GM13977 (cell line): ENCODE results near the gene RELN.
"Not testable (repeated sequence)": the region's sequence is repeated elsewhere in the genome, so short reads cannot be mapped to it uniquely, and the experiment has no call there.

Experiments
- DNase-seq: peaks from one replicate; pipeline ENCODE4 v3.0.0; 2012; ENCODE audit warnings: low spot score
- CTCF ChIP-seq: IDR thresholded peaks from 2 replicates; pipeline ENCODE4 v1.5.1; 2012; ENCODE audit warnings: mild to moderate bottlenecking, control low read depth; ENCODE audit not compliant: insufficient read depth; ENCODE audit errors: extremely low read depth, missing control alignments
- in situ Hi-C: fragments of 300-500 bp; cut with MboI; formaldehyde crosslinking; loops from one replicate; pipeline ENCODE4 v1.12.0; 2022; ENCODE audit warnings: low sequenced_read_pairs, low pct_unique_long_range_greater_than_20kb, mixed read lengths, inconsistent platforms; ENCODE audit not compliant: unreplicated experiment

RELN gene

DNA sequence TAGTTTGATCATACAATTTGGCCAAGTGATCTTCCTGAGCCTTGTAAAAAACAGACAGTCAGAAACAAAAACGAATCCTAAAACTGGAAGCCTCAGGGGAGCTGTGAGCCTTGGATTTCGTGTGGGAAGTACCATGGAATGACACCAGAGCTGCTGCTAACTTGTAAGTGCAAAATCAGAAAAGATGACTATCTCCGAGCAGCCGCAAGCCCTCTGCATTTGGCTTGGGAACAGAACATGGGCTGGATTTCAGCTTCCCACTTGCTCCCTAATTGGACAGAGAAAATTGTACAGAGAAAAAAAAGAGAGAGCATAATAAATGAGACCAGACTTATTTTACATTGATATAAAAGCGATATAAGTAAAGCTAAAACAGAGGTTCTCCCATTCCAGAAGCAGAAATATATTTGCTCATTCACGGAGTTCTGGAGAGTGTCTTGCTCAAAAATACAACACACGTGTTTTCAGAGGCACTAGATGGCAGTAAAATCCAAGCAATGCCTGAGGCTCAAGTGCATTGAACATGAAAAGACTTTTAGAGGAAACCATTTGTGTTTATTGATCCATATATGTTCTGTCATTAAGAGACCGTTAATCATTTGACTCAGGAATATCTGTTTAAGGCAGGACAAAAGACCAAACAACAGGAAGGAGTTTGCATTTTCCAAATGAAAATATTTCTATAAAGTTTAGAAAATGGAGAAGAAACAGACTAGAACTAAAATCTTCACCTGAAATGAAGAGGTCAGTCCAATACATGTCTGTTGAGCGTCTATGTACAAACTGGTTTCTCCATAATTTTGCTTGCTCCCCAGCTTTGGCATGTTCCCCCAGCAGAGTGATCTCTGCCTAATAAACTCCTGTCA is 465.2 kb downstream of the RELN start:
- TF ChIP-seq CTCF = peak; percentile 32
- in situ Hi-C loops = no loop called here
- no peak for DNase-seq

- in situ Hi-C loops = no loop called here
- DNase-seq = no peak
- no peak for TF ChIP-seq CTCF
These were observed 467.5 kb downstream of the RELN start for GRCh38 chr7:103521937-103522336.

DNA sequence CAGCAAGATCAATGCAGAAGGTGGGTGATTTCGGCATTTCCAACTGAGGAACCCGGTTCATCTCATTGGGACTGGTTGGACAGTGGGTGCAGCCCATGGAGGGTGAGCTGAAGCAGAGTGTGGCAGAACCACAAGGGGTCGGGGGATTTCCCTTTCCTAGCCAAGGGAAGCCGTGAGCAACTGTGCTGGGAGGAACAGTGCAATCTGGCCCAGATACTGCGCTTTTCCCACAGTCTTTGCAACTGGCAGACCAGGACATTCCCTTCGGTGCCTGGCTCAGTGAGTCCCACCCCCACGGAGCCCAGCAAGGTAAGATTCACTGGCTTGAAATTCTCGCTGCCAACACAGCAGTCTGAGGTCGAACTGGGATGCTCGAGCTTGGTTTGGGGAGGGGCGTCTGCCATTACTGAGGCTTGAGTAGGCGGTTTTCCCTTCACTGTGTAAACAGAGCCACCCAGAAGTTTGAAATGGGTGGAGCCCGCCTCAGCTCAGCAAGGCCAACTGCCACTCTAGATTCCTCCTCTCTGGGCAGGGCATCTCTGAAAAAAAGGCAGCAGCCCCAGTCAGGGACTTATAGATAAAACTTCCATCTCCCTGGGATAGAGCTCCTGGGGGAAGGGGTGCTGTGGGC is 484.8 kb downstream of the RELN start:
- no peak for TF ChIP-seq CTCF
- DNase-seq = no peak
- in situ Hi-C loops = no loop called here

DNA sequence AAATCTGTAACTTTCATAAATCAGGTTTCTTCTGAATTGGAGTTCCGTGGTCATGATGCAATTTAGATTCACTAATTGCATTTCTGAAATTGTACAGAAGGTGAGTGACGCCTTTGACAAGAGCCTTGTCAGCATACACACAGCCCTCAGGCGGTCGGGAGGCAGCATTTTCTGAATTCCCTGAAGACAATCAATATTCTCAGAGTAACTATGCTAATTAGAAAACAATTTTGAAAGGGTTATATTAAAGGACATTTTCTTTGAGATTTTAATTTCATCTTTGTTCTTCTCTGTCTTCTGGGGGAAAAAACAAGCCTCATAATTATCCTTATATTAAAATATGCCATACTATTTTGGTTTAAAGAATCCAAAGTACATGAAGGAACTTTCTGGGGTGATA is 488.3 kb downstream of the RELN start:
- in situ Hi-C loops = no loop called here
- DNase-seq = no peak
- no peak for TF ChIP-seq CTCF

GRCh38 chr7:103499976-103500375 is 489.5 kb downstream of the RELN start:
- TF ChIP-seq CTCF = no peak
- in situ Hi-C loops = no loop called here
- DNase-seq = no peak

- DNase-seq = no peak
- no peak for TF ChIP-seq CTCF
- in situ Hi-C loops = no loop called here
These were observed 502.0 kb downstream of the RELN start for GRCh38 chr7:103487419-103487818.

DNA sequence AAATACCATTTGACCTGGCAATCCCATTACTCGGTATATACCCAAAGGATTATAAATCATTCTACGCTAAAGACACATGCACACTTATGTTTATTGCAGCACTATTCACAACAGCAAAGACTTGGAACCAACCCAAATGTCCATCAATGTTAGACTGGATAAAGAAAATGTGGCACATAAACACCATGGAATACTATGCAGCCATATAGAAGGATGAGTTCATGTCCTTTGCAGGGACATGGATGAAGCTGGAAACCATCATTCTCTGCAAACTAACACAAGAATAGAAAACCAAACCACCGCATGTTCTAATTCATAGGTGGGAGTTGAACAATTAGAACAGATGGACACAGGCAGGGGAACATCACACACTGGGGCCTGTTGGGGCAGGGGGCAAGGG is 502.6 kb downstream of the RELN start:
- DNase-seq, in situ Hi-C loops: not testable (repeated sequence)
